ENCODE measurements around the gene LRRC53. TPM values are rescaled to one million over a fixed set of nuclear protein-coding genes. Genes with fewer than 3 reads are reported as not detected.
A peak's percentile ranks its signal among the peaks of the same experiment; 100 is the strongest.

The LRRC53 gene
- total RNA-seq, 2 donors from 2014 or later = not detected

GRCh38 chr1:74513411-74514300 is 1.2 kb upstream of the LRRC53 start:
- no peak for DNase-seq (ENCODE audit: low spot score)
- H3K9me3 Mint-ChIP-seq = peaks cover 3% of the 10 kb centered on the region
- no peaks in the 10 kb centered on the region for H3K4me1 Mint-ChIP-seq (ENCODE audit: low read depth in 2 of 2)
- no peak overlapping the region for H3K27ac Mint-ChIP-seq
- no peaks in the 10 kb centered on the region for H3K36me3 Mint-ChIP-seq
- peaks cover 3 to 27% of the 10 kb centered on the region in 2 donors for H3K27me3 Mint-ChIP-seq
- ATAC-seq = no peak
- no peak overlapping the region for H3K4me3 Mint-ChIP-seq

DNA sequence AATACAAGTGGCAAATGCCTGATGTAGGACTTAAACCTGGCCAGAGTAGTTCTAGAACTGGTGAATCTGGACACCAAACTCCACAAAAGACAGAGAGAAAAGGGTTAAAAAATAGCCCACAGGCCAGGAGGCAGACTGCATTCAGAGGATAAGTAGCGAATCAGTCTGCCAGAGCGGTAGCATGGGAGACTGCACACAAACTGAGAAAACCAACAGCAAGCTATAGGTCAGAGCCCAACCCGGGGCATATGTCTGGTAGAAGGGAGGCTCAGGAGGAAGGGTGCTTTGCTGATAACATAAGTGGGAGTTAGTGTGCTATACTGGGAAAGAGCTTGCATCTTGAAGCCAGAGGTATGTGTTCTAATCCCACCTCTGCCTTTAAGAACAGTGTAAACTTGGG is 4.0 kb downstream of the LRRC53 start:
- ATAC-seq = no peak
- DNase-seq (ENCODE audit: low spot score) = no peak
- H3K27ac Mint-ChIP-seq = no peak overlapping the region
- no peaks in the 10 kb centered on the region for H3K4me1 Mint-ChIP-seq (ENCODE audit: low read depth in 2 of 2)
- H3K27me3 Mint-ChIP-seq = peaks cover 3 to 16% of the 10 kb centered on the region in 2 donors
- H3K4me3 Mint-ChIP-seq = no peak overlapping the region
- H3K36me3 Mint-ChIP-seq = no peaks in the 10 kb centered on the region
- peaks cover 3% of the 10 kb centered on the region for H3K9me3 Mint-ChIP-seq

GRCh38 chr1:74505928-74506710 is 6.3 kb downstream of the LRRC53 start:
- ATAC-seq (no peak), DNase-seq (ENCODE audit: low spot score) (no peak)
- Mint-ChIP-seq H3K9me3 (no peaks in the 10 kb centered on the region), H3K4me1 (ENCODE audit: low read depth in 2 of 2) (no peaks in the 10 kb centered on the region), H3K27me3 (peaks cover 0 to 7% of the 10 kb centered on the region in 2 donors), H3K4me3 (no peak overlapping the region), H3K27ac (no peak overlapping the region), H3K36me3 (no peaks in the 10 kb centered on the region)

DNA sequence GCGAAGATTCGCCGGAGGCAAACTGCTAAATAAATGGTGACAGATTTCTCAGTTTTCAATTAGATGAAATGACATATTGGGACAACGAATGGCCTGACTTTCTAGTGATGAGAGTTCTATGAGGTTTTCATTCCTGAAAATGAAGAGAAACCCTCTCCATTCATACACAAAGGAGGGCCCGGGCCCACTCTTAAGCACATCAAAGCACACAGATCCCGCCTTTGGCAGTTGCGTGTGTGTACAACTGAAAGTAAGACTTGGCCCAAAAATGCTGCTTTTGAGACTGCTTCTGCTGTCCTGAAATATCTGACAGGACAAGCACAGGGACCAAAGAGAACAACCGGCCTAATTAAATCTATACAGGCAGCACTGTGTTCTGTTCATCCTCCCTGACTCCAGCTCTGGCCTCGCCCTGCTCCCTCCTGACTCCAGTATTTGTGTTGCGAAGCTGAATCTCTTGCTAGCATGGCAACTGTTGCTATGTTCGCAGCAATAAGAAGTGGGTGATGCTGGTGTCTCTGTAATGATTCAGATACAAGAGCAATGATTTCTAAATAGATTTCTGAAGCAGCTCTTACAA is 7.4 kb downstream of the LRRC53 start:
- no peak overlapping the region for H3K4me3 Mint-ChIP-seq
- H3K4me1 Mint-ChIP-seq (ENCODE audit: low read depth in 2 of 2) = no peaks in the 10 kb centered on the region
- peaks cover 0 to 7% of the 10 kb centered on the region in 2 donors for H3K27me3 Mint-ChIP-seq
- no peaks in the 10 kb centered on the region for H3K36me3 Mint-ChIP-seq
- no peak overlapping the region for H3K27ac Mint-ChIP-seq
- DNase-seq (ENCODE audit: low spot score) = no peak
- H3K9me3 Mint-ChIP-seq = no peaks in the 10 kb centered on the region
- no peak for ATAC-seq

- H3K27me3 Mint-ChIP-seq = peaks cover 0 to 7% of the 10 kb centered on the region in 2 donors
- DNase-seq (ENCODE audit: low spot score) (no peak), ATAC-seq (peak in 1 of 2 donors; percentile 57)
- no peaks in the 10 kb centered on the region for H3K4me1 Mint-ChIP-seq (ENCODE audit: low read depth in 2 of 2)
- H3K36me3 Mint-ChIP-seq = no peaks in the 10 kb centered on the region
- no peak overlapping the region for H3K4me3 Mint-ChIP-seq
- H3K9me3 Mint-ChIP-seq = no peaks in the 10 kb centered on the region
- H3K27ac Mint-ChIP-seq = no peak overlapping the region
These were observed 8.1 kb downstream of the LRRC53 start for GRCh38 chr1:74504125-74504932.

- H3K9me3 Mint-ChIP-seq = no peaks in the 10 kb centered on the region
- H3K4me3 Mint-ChIP-seq = no peak overlapping the region
- DNase-seq (ENCODE audit: low spot score) (no peak), ATAC-seq (no peak)
- peaks cover 0 to 14% of the 10 kb centered on the region in 2 donors for H3K27me3 Mint-ChIP-seq
- no peak overlapping the region for H3K27ac Mint-ChIP-seq
- no peaks in the 10 kb centered on the region for H3K36me3 Mint-ChIP-seq
- H3K4me1 Mint-ChIP-seq (ENCODE audit: low read depth in 2 of 2) = no peaks in the 10 kb centered on the region
These were observed 9.6 kb downstream of the LRRC53 start for GRCh38 chr1:74502858-74503257.

GRCh38 chr1:74502432-74502831 is 10.0 kb downstream of the LRRC53 start:
- no peaks in the 10 kb centered on the region for H3K36me3 Mint-ChIP-seq
- no peak overlapping the region for H3K27ac Mint-ChIP-seq
- DNase-seq (ENCODE audit: low spot score) (no peak), ATAC-seq (no peak)
- H3K4me3 Mint-ChIP-seq = no peak overlapping the region
- H3K9me3 Mint-ChIP-seq = no peaks in the 10 kb centered on the region
- H3K4me1 Mint-ChIP-seq (ENCODE audit: low read depth in 2 of 2) = no peaks in the 10 kb centered on the region
- peaks cover 0 to 18% of the 10 kb centered on the region in 2 donors for H3K27me3 Mint-ChIP-seq

DNA sequence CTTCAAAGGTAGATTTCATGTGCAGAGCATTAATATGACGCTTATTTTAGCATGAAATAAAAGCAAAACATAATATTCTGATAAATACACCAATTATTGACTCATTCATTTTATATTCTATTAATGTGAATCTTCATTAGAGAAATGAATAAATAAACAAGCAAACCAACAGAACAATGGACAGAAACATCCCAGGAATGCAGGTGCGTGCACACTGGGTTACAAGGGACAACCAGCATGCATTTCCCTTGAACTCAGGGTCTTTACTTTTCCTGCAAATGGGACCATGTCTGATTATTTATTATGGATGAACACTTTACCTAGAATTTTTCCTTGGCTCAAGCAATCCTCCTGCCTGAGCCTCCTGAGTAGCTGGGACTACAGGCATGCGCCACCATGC is 13.5 kb downstream of the LRRC53 start:
- Mint-ChIP-seq H3K9me3 (peaks cover 3% of the 10 kb centered on the region), H3K4me1 (ENCODE audit: low read depth in 2 of 2) (no peaks in the 10 kb centered on the region), H3K27ac (no peak overlapping the region), H3K36me3 (no peaks in the 10 kb centered on the region), H3K27me3 (peaks cover 0 to 23% of the 10 kb centered on the region in 2 donors), H3K4me3 (no peak overlapping the region)
- DNase-seq (ENCODE audit: low spot score) = no peak
- no peak for ATAC-seq

GRCh38 chr1:74496669-74497068 is 15.7 kb downstream of the LRRC53 start:
- DNase-seq (ENCODE audit: low spot score) = no peak
- Mint-ChIP-seq H3K4me3 (no peak overlapping the region), H3K27me3 (peaks cover 0 to 16% of the 10 kb centered on the region in 2 donors), H3K9me3 (peaks cover 3% of the 10 kb centered on the region), H3K4me1 (ENCODE audit: low read depth in 2 of 2) (no peaks in the 10 kb centered on the region), H3K27ac (no peak overlapping the region), H3K36me3 (no peaks in the 10 kb centered on the region)
- ATAC-seq = no peak

GRCh38 chr1:74486036-74486435 is 26.4 kb downstream of the LRRC53 start:
- Mint-ChIP-seq H3K36me3 (no peaks in the 10 kb centered on the region), H3K27ac (no peak overlapping the region), H3K27me3 (peaks cover 2 to 11% of the 10 kb centered on the region in 2 donors), H3K4me3 (no peak overlapping the region), H3K4me1 (ENCODE audit: low read depth in 2 of 2) (no peaks in the 10 kb centered on the region), H3K9me3 (peaks cover 5% of the 10 kb centered on the region)
- no peak for DNase-seq (ENCODE audit: low spot score)
- no peak for ATAC-seq

GRCh38 chr1:74485622-74486021 is 26.8 kb downstream of the LRRC53 start:
- no peak for ATAC-seq
- H3K9me3 Mint-ChIP-seq = peaks cover 5% of the 10 kb centered on the region
- no peak overlapping the region for H3K27ac Mint-ChIP-seq
- no peaks in the 10 kb centered on the region for H3K4me1 Mint-ChIP-seq (ENCODE audit: low read depth in 2 of 2)
- DNase-seq (ENCODE audit: low spot score) = no peak
- H3K27me3 Mint-ChIP-seq = peaks cover 2 to 11% of the 10 kb centered on the region in 2 donors
- no peaks in the 10 kb centered on the region for H3K36me3 Mint-ChIP-seq
- no peak overlapping the region for H3K4me3 Mint-ChIP-seq

DNA sequence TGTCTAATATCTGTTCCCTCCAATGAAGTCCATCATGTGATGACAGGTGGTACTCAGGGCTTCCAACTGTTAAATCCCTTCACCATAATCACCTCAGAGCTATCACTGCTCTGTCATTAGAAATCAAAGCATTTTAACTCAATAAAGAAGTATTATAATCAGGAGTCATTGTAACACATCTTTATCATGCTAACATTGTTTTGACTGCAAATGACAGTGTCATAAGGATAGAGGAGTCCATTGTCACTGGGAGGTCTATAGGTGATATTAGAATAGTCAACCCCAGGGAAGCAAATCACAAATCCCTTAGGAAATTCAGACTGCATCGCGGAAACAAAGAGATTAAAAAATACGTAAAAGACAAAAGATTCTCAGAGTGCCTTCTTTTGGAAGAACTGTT is 30.8 kb downstream of the LRRC53 start:
- no peaks in the 10 kb centered on the region for H3K36me3 Mint-ChIP-seq
- H3K9me3 Mint-ChIP-seq = peaks cover 5% of the 10 kb centered on the region
- no peaks in the 10 kb centered on the region for H3K4me1 Mint-ChIP-seq (ENCODE audit: low read depth in 2 of 2)
- no peak for DNase-seq (ENCODE audit: low spot score)
- H3K27me3 Mint-ChIP-seq = peaks cover 2 to 11% of the 10 kb centered on the region in 2 donors
- H3K27ac Mint-ChIP-seq = no peak overlapping the region
- H3K4me3 Mint-ChIP-seq = no peak overlapping the region
- no peak for ATAC-seq

DNA sequence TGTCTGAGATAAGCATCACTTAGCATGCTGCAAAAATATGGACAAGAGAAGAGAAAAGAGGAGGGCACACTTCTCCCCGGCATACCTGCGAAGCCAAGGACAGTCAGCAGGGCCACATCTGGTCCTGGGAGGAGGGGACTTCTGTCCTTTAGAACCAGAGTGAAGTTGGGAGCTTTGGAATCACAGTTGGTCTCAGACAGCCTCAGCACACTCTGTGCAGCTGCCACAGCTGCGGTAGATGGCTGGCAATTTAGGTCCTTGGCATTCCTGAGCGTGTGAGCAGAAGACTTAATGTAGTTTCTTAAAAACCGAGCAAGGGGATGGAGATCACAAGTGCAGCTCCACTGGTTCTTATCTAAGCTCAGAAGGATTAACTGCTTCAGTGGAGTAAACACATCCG is 32.3 kb downstream of the LRRC53 start:
- DNase-seq (ENCODE audit: low spot score) (no peak), ATAC-seq (no peak)
- Mint-ChIP-seq H3K4me1 (ENCODE audit: low read depth in 2 of 2) (no peaks in the 10 kb centered on the region), H3K27me3 (peaks cover 2 to 23% of the 10 kb centered on the region in 2 donors), H3K36me3 (no peaks in the 10 kb centered on the region), H3K4me3 (no peak overlapping the region), H3K9me3 (peaks cover 5% of the 10 kb centered on the region), H3K27ac (no peak overlapping the region)
